GM12878 (cell line): ENCODE results near the gene CNN2. TPM values are rescaled to one million over a fixed set of nuclear protein-coding genes. Genes with fewer than 3 reads are reported as not detected.

Experiments used
- ATAC-seq: fragments of 200-7000 bp; cut with Tn5 transposase; 3 replicates; pipeline ENCODE4 v1.9.1; 2020; ENCODE audit warnings: mild to moderate bottlenecking, moderate library complexity
- BruUV-seq: library from RNA; stranded (reverse); fragments of 400-500 nt; replicated peaks from 2 replicates; lab custom pipeline; 2021; lab: Mats Ljungman, UMichigan
- CTCF ChIA-PET: fragments of 300-600 bp; sonication (Branson Sonifier 250); formaldehyde crosslinking; extraction: SDS; loops from one replicate; lab custom pipeline; 2021; ENCODE audit warnings: inconsistent platforms; lab: Yijun Ruan, JAX
- POLR2A ChIA-PET: fragments of 350-600 bp; formaldehyde crosslinking; extraction: SDS; loops from one replicate; lab custom pipeline; 2021; ENCODE audit warnings: inconsistent platforms; lab: Charles Lee
- RAD21 ChIA-PET: fragments of 300-600 bp; sonication (Branson Sonifier 250); formaldehyde crosslinking; loops from one replicate; lab custom pipeline; 2023; ENCODE audit warnings: antibody characterized with exemption; ENCODE audit not compliant: unreplicated experiment; lab: Charles Lee
- SMC1A ChIA-PET: fragments of 300-600 bp; sonication (Branson Sonifier 250); formaldehyde crosslinking; loops from one replicate; lab custom pipeline; 2023; ENCODE audit not compliant: unreplicated experiment, uncharacterized antibody; lab: Charles Lee
- DNase-seq: peaks from one replicate; pipeline ENCODE4 v3.0.0-alpha.2; 2011; ENCODE audit warnings: low read depth, low spot score
- FAIRE-seq: peaks from 3 replicates; lab custom pipeline; 2011; peaks lifted over from hg19 to GRCh38; lab: Jason Lieb, UNC
- H2AFZ ChIP-seq: 2 replicates; pipeline ENCODE4 v1.6.0; 2011; ENCODE audit warnings: low read depth, low read length, control low read depth; ENCODE audit not compliant: control insufficient read depth
- H3K27ac ChIP-seq: 2 replicates; pipeline ENCODE4 v1.5.1; 2011; ENCODE audit warnings: control low read depth; ENCODE audit not compliant: control insufficient read depth, insufficient read depth
- H3K27me3 ChIP-seq, 2 experiments: replicated peaks in 1 of 2; 2 replicates each; pipeline versions ENCODE4 v1.6.0 to v1.6.1; 2011; ENCODE audit warnings: low read length in 1 of 2; ENCODE audit not compliant: control insufficient read depth in 2 of 2, insufficient read depth in 2 of 2
- H3K36me3 ChIP-seq, 2 experiments: 2 replicates each; pipeline ENCODE4 v1.5.1; 2011; ENCODE audit warnings: low read length in 1 of 2; ENCODE audit not compliant: control insufficient read depth in 2 of 2, insufficient read depth in 2 of 2
- H3K4me1 ChIP-seq: 2 replicates; pipeline ENCODE4 v1.6.1; 2011; ENCODE audit warnings: mild to moderate bottlenecking, low read length, moderate library complexity, mixed read lengths; ENCODE audit not compliant: control insufficient read depth, insufficient read depth
- H3K4me2 ChIP-seq: 2 replicates; pipeline ENCODE4 v1.6.0; 2011; ENCODE audit warnings: control low read depth; ENCODE audit not compliant: control insufficient read depth, insufficient read depth
- H3K4me3 ChIP-seq: fragments of 200-600 bp; sonication (generic); 2 replicates; pipeline ENCODE4 v1.5.1; 2016
- H3K79me2 ChIP-seq: 2 replicates; pipeline ENCODE4 v1.6.0; 2011; ENCODE audit warnings: low read length; ENCODE audit not compliant: control insufficient read depth, insufficient read depth
- H3K9ac ChIP-seq: 2 replicates; pipeline ENCODE4 v1.8.0; 2011; ENCODE audit warnings: low read length, control low read depth, mixed read lengths; ENCODE audit not compliant: control insufficient read depth, insufficient read depth
- H3K9me3 ChIP-seq: replicated peaks from 3 replicates; pipeline ENCODE4 v1.5.1; 2011; ENCODE audit warnings: mild to moderate bottlenecking, low read length; ENCODE audit not compliant: control insufficient read depth, insufficient read depth
- H4K20me1 ChIP-seq: 2 replicates; pipeline ENCODE4 v1.6.0; 2011; ENCODE audit not compliant: control insufficient read depth, insufficient read depth
- NFYB ChIP-seq: IDR thresholded peaks from 2 replicates; pipeline ENCODE4 v1.6.1; 2011; ENCODE audit warnings: low read depth, mild to moderate bottlenecking, low read length, improper control_type of control experiment, moderate library complexity; ENCODE audit not compliant: insufficient read depth
- POLR2AphosphoS5 ChIP-seq: IDR thresholded peaks from 2 replicates; pipeline ENCODE4 v1.6.1; 2011; ENCODE audit warnings: mild to moderate bottlenecking, low read length, inconsistent platforms
- RAD21 ChIP-seq: IDR thresholded peaks from 2 replicates; pipeline ENCODE4 v1.6.1; 2011; ENCODE audit warnings: mild to moderate bottlenecking, low read depth, low read length, moderate library complexity; ENCODE audit not compliant: insufficient read depth
- SP1 ChIP-seq: IDR thresholded peaks from one replicate; pipeline ENCODE4 v1.6.1; 2011; ENCODE audit warnings: low read depth, low read length
- YY1 ChIP-seq: IDR thresholded peaks from 2 replicates; pipeline ENCODE4 v1.6.1; 2011; ENCODE audit warnings: low read depth, mild to moderate bottlenecking, low read length
- WGBS: methylation state at CpG from one replicate; pipeline ENCODE4 v1.1.6; 2016; ENCODE audit warnings: low lambda C conversion rate; ENCODE audit not compliant: insufficient replicate concordance, insufficient coverage; ENCODE audit errors: missing lambda C conversion rate; 5-methylcytosine and 5-hydroxymethylcytosine counted together
- in situ Hi-C: fragments of 300-500 bp; cut with MboI; formaldehyde crosslinking; loops from 9 replicates; pipeline ENCODE4 v1.14.3; 2018; ENCODE audit warnings: mixed read lengths
- intact Hi-C: fragments of 100-400 bp; cut with micrococcal nuclease; formaldehyde crosslinking; loops from one replicate; pipeline ENCODE4 v1.14.2; 2022; ENCODE audit not compliant: unreplicated experiment
- polyA plus RNA-seq, 11 experiments: library from polyadenylated mRNA; depleted of rRNA in 4 of 11; unstranded in 6 of 11; stranded (reverse) in 5 of 11; fragments of >200 nt; fragmentation: Nextera tagmentation in 4 of 11; fragmentation: Illumina TruSeq in 1 of 11; extraction: Ambion mirVana in 4 of 11; extraction: Trizol in 1 of 11; gene quantifications; 1 replicate in 1 of 11; 2 replicates in 10 of 11; pipeline versions ENCODE4 v1.2.1 to v1.2.3, GENCODE V29; 2011 to 2016; ENCODE audit warnings: inconsistent platforms in 2 of 11, missing spikeins in 2 of 11, low read depth in 1 of 11
- total RNA-seq, 4 experiments: library from RNA; depleted of rRNA in 3 of 4; stranded (reverse); fragments of >200 nt in 3 of 4; fragmentation: Illumina TruSeq in 1 of 4; extraction: Trizol in 1 of 4; gene quantifications; 2 replicates each; pipeline versions ENCODE4 v1.2.1 to v1.2.3, GENCODE V29; 2013 to 2021
- TF ChIP-seq, protein P1 (sequence below): IDR thresholded peaks from 2 replicates; pipeline ENCODE4 v1.6.1; 2011; ENCODE audit warnings: borderline replicate concordance, low read depth, mild to moderate bottlenecking, moderate library complexity, low read length; ENCODE audit not compliant: insufficient read depth, poor library complexity, severe bottlenecking
- TF ChIP-seq, protein P2 (sequence below): fragments of 450-650 bp; conservative IDR thresholded peaks from 2 replicates; pipeline ENCODE4 v1.6.1; 2017; ENCODE audit warnings: mild to moderate bottlenecking, moderate library complexity
- TF ChIP-seq, protein P3 (sequence below): IDR thresholded peaks from 2 replicates; pipeline ENCODE4 v1.6.1; 2012; ENCODE audit warnings: low read length, inconsistent platforms

CNN2 gene
- total and polyA plus RNA-seq, 10 of the 15 experiments (the other 5 are each of a cell fraction or from before 2014, with no cell fraction given), result 34.7 to 311 (median 172) TPM

DNA sequence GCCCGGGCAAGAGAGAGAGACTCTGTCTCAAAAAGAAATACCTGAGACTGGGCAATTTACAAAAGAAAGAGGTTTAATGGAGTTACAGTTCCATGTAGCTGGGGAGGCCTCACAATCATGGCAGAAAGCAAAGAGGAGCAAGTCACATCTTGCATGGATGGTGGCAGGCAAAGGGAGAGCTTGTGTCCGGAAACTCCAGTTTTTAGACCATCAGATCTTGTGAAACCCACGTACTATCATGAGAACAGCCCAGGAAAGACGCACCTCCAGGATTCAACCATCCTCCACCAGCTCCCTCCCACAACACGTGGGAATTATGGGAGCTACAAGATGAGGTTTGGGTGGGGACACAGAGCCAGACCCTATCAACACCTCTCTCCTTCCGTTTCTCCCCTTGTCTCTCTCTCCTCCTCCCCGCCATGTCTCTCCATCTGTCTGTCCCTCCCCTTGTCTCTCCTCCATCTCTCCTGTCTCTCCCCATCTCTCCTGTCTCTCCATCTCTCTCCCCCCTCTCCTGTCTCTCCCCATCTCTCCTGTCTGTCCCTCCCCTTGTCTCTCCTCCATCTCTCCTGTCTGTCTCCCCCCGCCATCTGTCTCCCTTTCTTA, 58.7 kb downstream of the CNN2 start:
- POLR2A ChIA-PET, result interaction anchor here (0.5 to 4.9 kb wide), 7 partner anchors 9 to 269 kb away, joined by 3 to 23 read pairs (median 4); no protein-coding TSS in a partner anchor
- Histone ChIP-seq H3K79me2 (no peaks in the 10 kb centered on the region; the same call in 1 of the 2 replicates), H3K4me3 (no peak overlapping the region), H3K4me1 (peaks cover 32% of the 10 kb centered on the region), H2AFZ (no peak overlapping the region), H3K9ac (no peak overlapping the region), H3K27me3 (no peaks in the 10 kb centered on the region), H3K36me3 (peaks cover 15 to 66% of the 10 kb centered on the region in 2 experiments), H4K20me1 (no peaks in the 10 kb centered on the region; the same call in 1 of the 2 replicates), H3K9me3 (no peaks in the 10 kb centered on the region), H3K4me2 (no peak overlapping the region), H3K27ac (no peak overlapping the region)
- in situ Hi-C loops (no loop called here), intact Hi-C loops (no loop called here)
- CTCF ChIA-PET, result no interaction called here
- 81% methylated on average over 7 of the region's 8 CpGs for WGBS
- FAIRE-seq (no peak), ATAC-seq (no peak), DNase-seq (no peak)
- no TSS peak for BruUV-seq
- RAD21 ChIA-PET, result interaction anchor here (1.6 kb wide), 1 partner anchor 20 kb away, joined by 4 read pairs; no protein-coding TSS in a partner anchor
- SMC1A ChIA-PET, result interaction anchor here (1.0 kb wide), 1 partner anchor 27 kb away, joined by 3 read pairs; no protein-coding TSS in a partner anchor
- TF ChIP-seq, protein P1, sequence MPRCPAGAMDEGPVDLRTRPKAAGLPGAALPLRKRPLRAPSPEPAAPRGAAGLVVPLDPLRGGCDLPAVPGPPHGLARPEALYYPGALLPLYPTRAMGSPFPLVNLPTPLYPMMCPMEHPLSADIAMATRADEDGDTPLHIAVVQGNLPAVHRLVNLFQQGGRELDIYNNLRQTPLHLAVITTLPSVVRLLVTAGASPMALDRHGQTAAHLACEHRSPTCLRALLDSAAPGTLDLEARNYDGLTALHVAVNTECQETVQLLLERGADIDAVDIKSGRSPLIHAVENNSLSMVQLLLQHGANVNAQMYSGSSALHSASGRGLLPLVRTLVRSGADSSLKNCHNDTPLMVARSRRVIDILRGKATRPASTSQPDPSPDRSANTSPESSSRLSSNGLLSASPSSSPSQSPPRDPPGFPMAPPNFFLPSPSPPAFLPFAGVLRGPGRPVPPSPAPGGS, result no peak
- TF ChIP-seq SP1 (no peak), NFYB (no peak), YY1 (no peak), RAD21 (no peak), POLR2AphosphoS5 (peak; percentile 30; the same call in 1 of the 2 replicates)
- TF ChIP-seq, protein P2, sequence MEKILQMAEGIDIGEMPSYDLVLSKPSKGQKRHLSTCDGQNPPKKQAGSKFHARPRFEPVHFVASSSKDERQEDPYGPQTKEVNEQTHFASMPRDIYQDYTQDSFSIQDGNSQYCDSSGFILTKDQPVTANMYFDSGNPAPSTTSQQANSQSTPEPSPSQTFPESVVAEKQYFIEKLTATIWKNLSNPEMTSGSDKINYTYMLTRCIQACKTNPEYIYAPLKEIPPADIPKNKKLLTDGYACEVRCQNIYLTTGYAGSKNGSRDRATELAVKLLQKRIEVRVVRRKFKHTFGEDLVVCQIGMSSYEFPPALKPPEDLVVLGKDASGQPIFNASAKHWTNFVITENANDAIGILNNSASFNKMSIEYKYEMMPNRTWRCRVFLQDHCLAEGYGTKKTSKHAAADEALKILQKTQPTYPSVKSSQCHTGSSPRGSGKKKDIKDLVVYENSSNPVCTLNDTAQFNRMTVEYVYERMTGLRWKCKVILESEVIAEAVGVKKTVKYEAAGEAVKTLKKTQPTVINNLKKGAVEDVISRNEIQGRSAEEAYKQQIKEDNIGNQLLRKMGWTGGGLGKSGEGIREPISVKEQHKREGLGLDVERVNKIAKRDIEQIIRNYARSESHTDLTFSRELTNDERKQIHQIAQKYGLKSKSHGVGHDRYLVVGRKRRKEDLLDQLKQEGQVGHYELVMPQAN, result no peak
- TF ChIP-seq, protein P3, sequence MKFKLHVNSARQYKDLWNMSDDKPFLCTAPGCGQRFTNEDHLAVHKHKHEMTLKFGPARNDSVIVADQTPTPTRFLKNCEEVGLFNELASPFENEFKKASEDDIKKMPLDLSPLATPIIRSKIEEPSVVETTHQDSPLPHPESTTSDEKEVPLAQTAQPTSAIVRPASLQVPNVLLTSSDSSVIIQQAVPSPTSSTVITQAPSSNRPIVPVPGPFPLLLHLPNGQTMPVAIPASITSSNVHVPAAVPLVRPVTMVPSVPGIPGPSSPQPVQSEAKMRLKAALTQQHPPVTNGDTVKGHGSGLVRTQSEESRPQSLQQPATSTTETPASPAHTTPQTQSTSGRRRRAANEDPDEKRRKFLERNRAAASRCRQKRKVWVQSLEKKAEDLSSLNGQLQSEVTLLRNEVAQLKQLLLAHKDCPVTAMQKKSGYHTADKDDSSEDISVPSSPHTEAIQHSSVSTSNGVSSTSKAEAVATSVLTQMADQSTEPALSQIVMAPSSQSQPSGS, result no peak
